Measurements from ENCODE around the gene SIGLECL1.

Gene SIGLECL1

GRCh38 chr19:51226067-51226466 is 24.8 kb upstream of the SIGLECL1 start:
- ChIA-PET POLR2A (no interaction called here), CTCF (no interaction called here)
- DNase-seq (ENCODE audit: extremely low spot score): no peak
- TF ChIP-seq SP1 (IDR thresholded peaks at IDR 0.05): no peak
- no peak for TF ChIP-seq SUZ12 (IDR thresholded peaks at IDR 0.05)
- no peak for TF ChIP-seq L3MBTL2 (conservative IDR thresholded peaks at IDR 0.05)
- no peak for TF ChIP-seq PKNOX1 (IDR thresholded peaks at IDR 0.05)
- no peak for TF ChIP-seq LEF1 (IDR thresholded peaks at IDR 0.05; ENCODE audit: borderline replicate concordance)
- no peak for TF ChIP-seq FOXK2 (IDR thresholded peaks at IDR 0.05)
- no peak for TF ChIP-seq CTBP1 (IDR thresholded peaks at IDR 0.05; ENCODE audit: borderline replicate concordance)
- TF ChIP-seq ZNF384 (IDR thresholded peaks at IDR 0.05): no peak
- no peak for TF ChIP-seq NFRKB (IDR thresholded peaks at IDR 0.05)
- no peak for TF ChIP-seq FOXA1 (IDR thresholded peaks at IDR 0.05)
- TF ChIP-seq TARDBP (IDR thresholded peaks at IDR 0.05): no peak
- no peak for TF ChIP-seq BHLHE40 (IDR thresholded peaks at IDR 0.05; ENCODE audit: borderline replicate concordance)
- TF ChIP-seq ARNT (IDR thresholded peaks at IDR 0.05): no peak
- no peak for TF ChIP-seq ELF4 (IDR thresholded peaks at IDR 0.05)
- no peak for TF ChIP-seq FOXM1 (IDR thresholded peaks at IDR 0.05; ENCODE audit: borderline replicate concordance)
- no peak for TF ChIP-seq HDGF (IDR thresholded peaks at IDR 0.05; ENCODE audit: borderline replicate concordance)

GRCh38 chr19:51227326-51227725 is 23.6 kb upstream of the SIGLECL1 start:
- ChIA-PET CTCF (no interaction called here), POLR2A (no interaction called here)
- no peak for DNase-seq (ENCODE audit: extremely low spot score)
- TF ChIP-seq FOXK2 (IDR thresholded peaks at IDR 0.05) (no peak), SUZ12 (IDR thresholded peaks at IDR 0.05) (no peak), ELF4 (IDR thresholded peaks at IDR 0.05) (no peak), FOXM1 (IDR thresholded peaks at IDR 0.05; ENCODE audit: borderline replicate concordance) (no peak), LEF1 (IDR thresholded peaks at IDR 0.05; ENCODE audit: borderline replicate concordance) (no peak), FOXA1 (IDR thresholded peaks at IDR 0.05) (no peak), TARDBP (IDR thresholded peaks at IDR 0.05) (no peak), NFRKB (IDR thresholded peaks at IDR 0.05) (no peak), BHLHE40 (IDR thresholded peaks at IDR 0.05; ENCODE audit: borderline replicate concordance) (no peak), PKNOX1 (IDR thresholded peaks at IDR 0.05) (no peak), HDGF (IDR thresholded peaks at IDR 0.05; ENCODE audit: borderline replicate concordance) (no peak), ZNF384 (IDR thresholded peaks at IDR 0.05) (no peak), L3MBTL2 (conservative IDR thresholded peaks at IDR 0.05) (no peak), ARNT (IDR thresholded peaks at IDR 0.05) (no peak), SP1 (IDR thresholded peaks at IDR 0.05) (no peak)

GRCh38 chr19:51227966-51228365 is 22.9 kb upstream of the SIGLECL1 start:
- ChIA-PET CTCF (no interaction called here), POLR2A (no interaction called here)
- TF ChIP-seq HDGF (IDR thresholded peaks at IDR 0.05; ENCODE audit: borderline replicate concordance) (no peak), SP1 (IDR thresholded peaks at IDR 0.05) (no peak), FOXK2 (IDR thresholded peaks at IDR 0.05) (no peak), SUZ12 (IDR thresholded peaks at IDR 0.05) (no peak), LEF1 (IDR thresholded peaks at IDR 0.05; ENCODE audit: borderline replicate concordance) (no peak), BHLHE40 (IDR thresholded peaks at IDR 0.05; ENCODE audit: borderline replicate concordance) (no peak), PKNOX1 (IDR thresholded peaks at IDR 0.05) (no peak), FOXA1 (IDR thresholded peaks at IDR 0.05) (no peak)
- no peak for DNase-seq (ENCODE audit: extremely low spot score)

- ChIA-PET CTCF (no interaction called here), POLR2A (no interaction called here)
- no peak for DNase-seq (ENCODE audit: extremely low spot score)
- TF ChIP-seq SP1 (IDR thresholded peaks at IDR 0.05) (no peak), FOXK2 (IDR thresholded peaks at IDR 0.05) (no peak), PKNOX1 (IDR thresholded peaks at IDR 0.05) (no peak), ELF4 (IDR thresholded peaks at IDR 0.05) (no peak), CTBP1 (IDR thresholded peaks at IDR 0.05; ENCODE audit: borderline replicate concordance) (no peak), ZNF384 (IDR thresholded peaks at IDR 0.05) (no peak), NFRKB (IDR thresholded peaks at IDR 0.05) (no peak), BHLHE40 (IDR thresholded peaks at IDR 0.05; ENCODE audit: borderline replicate concordance) (no peak), FOXA1 (IDR thresholded peaks at IDR 0.05) (no peak), SUZ12 (IDR thresholded peaks at IDR 0.05) (no peak), HDGF (IDR thresholded peaks at IDR 0.05; ENCODE audit: borderline replicate concordance) (no peak), FOXM1 (IDR thresholded peaks at IDR 0.05; ENCODE audit: borderline replicate concordance) (no peak), LEF1 (IDR thresholded peaks at IDR 0.05; ENCODE audit: borderline replicate concordance) (no peak), L3MBTL2 (conservative IDR thresholded peaks at IDR 0.05) (no peak), TARDBP (IDR thresholded peaks at IDR 0.05) (no peak), ARNT (IDR thresholded peaks at IDR 0.05) (no peak)
Observed at GRCh38 chr19:51240866-51241265, 10.0 kb upstream of the SIGLECL1 start.

- DNase-seq (ENCODE audit: extremely low spot score): no peak
- ChIA-PET POLR2A (no interaction called here), CTCF (no interaction called here)
- TF ChIP-seq TARDBP (IDR thresholded peaks at IDR 0.05): no peak
- TF ChIP-seq SP1 (IDR thresholded peaks at IDR 0.05): no peak
Observed at GRCh38 chr19:51242881-51243630, 7.8 kb upstream of the SIGLECL1 start.

- ChIA-PET POLR2A (no interaction called here), CTCF (no interaction called here)
- no peak for DNase-seq (ENCODE audit: extremely low spot score)
- no peak for TF ChIP-seq FOXK2 (IDR thresholded peaks at IDR 0.05)
- no peak for TF ChIP-seq L3MBTL2 (conservative IDR thresholded peaks at IDR 0.05)
- no peak for TF ChIP-seq LEF1 (IDR thresholded peaks at IDR 0.05; ENCODE audit: borderline replicate concordance)
- TF ChIP-seq ARNT (IDR thresholded peaks at IDR 0.05): no peak
- TF ChIP-seq HDGF (IDR thresholded peaks at IDR 0.05; ENCODE audit: borderline replicate concordance): no peak
- TF ChIP-seq FOXA1 (IDR thresholded peaks at IDR 0.05): no peak
- TF ChIP-seq SP1 (IDR thresholded peaks at IDR 0.05): no peak
- TF ChIP-seq PKNOX1 (IDR thresholded peaks at IDR 0.05): no peak
- no peak for TF ChIP-seq NFRKB (IDR thresholded peaks at IDR 0.05)
- no peak for TF ChIP-seq TARDBP (IDR thresholded peaks at IDR 0.05)
- TF ChIP-seq ZNF384 (IDR thresholded peaks at IDR 0.05): no peak
- no peak for TF ChIP-seq FOXM1 (IDR thresholded peaks at IDR 0.05; ENCODE audit: borderline replicate concordance)
- no peak for TF ChIP-seq CTBP1 (IDR thresholded peaks at IDR 0.05; ENCODE audit: borderline replicate concordance)
- TF ChIP-seq BHLHE40 (IDR thresholded peaks at IDR 0.05; ENCODE audit: borderline replicate concordance): no peak
Observed at GRCh38 chr19:51246164-51246552, 4.7 kb upstream of the SIGLECL1 start.
